DMS114 treated with DMSO at 0.1 percent for 48 hours (cell line): ENCODE results near the gene ESCO1.

Experiments
- DNase-seq: peaks from one replicate; lab custom pipeline; 2025; ENCODE audit not compliant: unreplicated experiment; lab: John Stamatoyannopoulos, UW

ESCO1 gene

GRCh38 chr18:21496277-21496835 is 104.1 kb downstream of the ESCO1 start:
- DNase-seq = no peak

GRCh38 chr18:21490748-21491147 is 109.8 kb downstream of the ESCO1 start:
- no peak for DNase-seq

- no peak for DNase-seq
These were observed 110.5 kb downstream of the ESCO1 start for GRCh38 chr18:21489919-21490495.

- DNase-seq = peak; percentile 11
These were observed 111.3 kb downstream of the ESCO1 start for GRCh38 chr18:21489119-21489750.

GRCh38 chr18:21486905-21487437 is 113.5 kb downstream of the ESCO1 start:
- DNase-seq = no peak

- no peak for DNase-seq
These were observed 115.5 kb downstream of the ESCO1 start for GRCh38 chr18:21484851-21485636.

GRCh38 chr18:21483051-21483450 is 117.5 kb downstream of the ESCO1 start:
- DNase-seq = no peak

- no peak for DNase-seq
These were observed 118.8 kb downstream of the ESCO1 start for GRCh38 chr18:21481739-21482138.

- DNase-seq = no peak
These were observed 120.8 kb downstream of the ESCO1 start for GRCh38 chr18:21479721-21480120.
